Activated gamma-delta T cell treated with Interleukin-2 at 50 U/mL for 16 hours (primary cell): ENCODE results near the gene TNNT3.
"Not testable (repeated sequence)": the region's sequence is repeated elsewhere in the genome, so short reads cannot be mapped to it uniquely, and the experiment has no call there.

Source experiments
- DNase-seq: peaks from one replicate; pipeline ENCODE4 v3.0.0-alpha.2; 2020

TNNT3 gene

GRCh38 chr11:1881442-1882264 is 37.9 kb upstream of the TNNT3 start:
- peak; percentile 6 for DNase-seq

- DNase-seq: peak; percentile 80
Measured at GRCh38 chr11:1882265-1883238, 37.0 kb upstream of the TNNT3 start.

GRCh38 chr11:1883346-1884302 is 35.9 kb upstream of the TNNT3 start:
- peak; percentile 2 for DNase-seq

- DNase-seq: no peak
Measured at GRCh38 chr11:1884303-1884700, 35.2 kb upstream of the TNNT3 start.

- not testable (repeated sequence) for DNase-seq
Measured at GRCh38 chr11:1886551-1886950, 33.0 kb upstream of the TNNT3 start.

- DNase-seq: no peak
Measured at GRCh38 chr11:1887451-1888346, 31.8 kb upstream of the TNNT3 start.

- no peak for DNase-seq
Measured at GRCh38 chr11:1888347-1888753, 31.2 kb upstream of the TNNT3 start.

GRCh38 chr11:1888811-1889210 is 30.7 kb upstream of the TNNT3 start:
- DNase-seq: no peak

GRCh38 chr11:1889224-1889930 is 30.1 kb upstream of the TNNT3 start:
- DNase-seq: peak; percentile 89

GRCh38 chr11:1889941-1890855 is 29.3 kb upstream of the TNNT3 start:
- no peak for DNase-seq

GRCh38 chr11:1890856-1891830 is 28.4 kb upstream of the TNNT3 start:
- no peak for DNase-seq

- no peak for DNase-seq
Measured at GRCh38 chr11:1891831-1892115, 27.7 kb upstream of the TNNT3 start, which contains the start of gene PRR33. PRR33 (minus strand) TSS chr11:1891895; CDS start chr11:1890584, 1,311 bp downstream.

GRCh38 chr11:1892116-1892515 is 27.4 kb upstream of the TNNT3 start:
- DNase-seq: no peak

GRCh38 chr11:1892558-1892957 is 26.9 kb upstream of the TNNT3 start:
- no peak for DNase-seq

- no peak for DNase-seq
Measured at GRCh38 chr11:1893581-1894359, 25.7 kb upstream of the TNNT3 start.

GRCh38 chr11:1894759-1895158 is 24.7 kb upstream of the TNNT3 start:
- DNase-seq: no peak

- no peak for DNase-seq
Measured at GRCh38 chr11:1896468-1896867, 23.0 kb upstream of the TNNT3 start.

GRCh38 chr11:1896923-1897322 is 22.6 kb upstream of the TNNT3 start:
- no peak for DNase-seq
